ENCODE data around the gene TMEM175. TPM values are rescaled to one million over a fixed set of nuclear protein-coding genes. Genes with fewer than 3 reads are reported as not detected.

The TMEM175 gene
- total and polyA plus RNA-seq, 2 of the 13 experiments (the other 11 are each of a cell fraction or from before 2014, with no cell fraction given): 5.1 to 9.9 TPM

- WGBS (ENCODE audit: low lambda C conversion rate): 100% methylated on average over 6 of the region's 12 CpGs
- intact Hi-C loops (cut with micrococcal nuclease; ENCODE audit: unreplicated experiment): no loop called here
- no peaks in the 10 kb centered on the region; the same call in 1 of the 2 replicates for H4K20me1 ChIP-seq (ENCODE audit: insufficient read depth, low read length)
- H3K9ac ChIP-seq (ENCODE audit: insufficient read depth, low read depth, low read length): no peak overlapping the region
- H3K4me1 ChIP-seq (ENCODE audit: insufficient read depth, low read length): no peaks in the 10 kb centered on the region
- no peak overlapping the region for H3K27ac ChIP-seq (ENCODE audit: extremely low read length, insufficient read depth, low read length)
- in situ Hi-C loops (cut with HindIII; ENCODE audit: extremely low pct_ligation_motif_present, low pct_unique_long_range_greater_than_20kb): no loop called here
- FAIRE-seq (no peak), ATAC-seq (no peak), DNase-seq (ENCODE audit: low spot score) (no peak)
- POLR2A ChIA-PET: no interaction called here
- CTCF ChIA-PET (ENCODE audit: low intra/inter-chr PET ratio, low total read pairs): no interaction called here
- peaks cover 17 to 32% of the 10 kb centered on the region in 2 experiments; a peak in 4 of 5 replicates for H3K36me3 ChIP-seq (replicated peaks in 1 of 2; ENCODE audit: control insufficient read depth in 1 of 2, insufficient read depth in 2 of 2, low read length in 2 of 2)
- no peaks in the 10 kb centered on the region for H3K9me3 ChIP-seq (ENCODE audit: low read length)
- H3K4me3 ChIP-seq (replicated peaks in 1 of 3; ENCODE audit: insufficient read depth in 1 of 3, low read depth in 2 of 3, low read length in 3 of 3): no peak overlapping the region
- TF ChIP-seq THAP8 (CRISPR knock-in tag; IDR thresholded peaks at IDR 0.05; ENCODE audit: borderline replicate concordance) (no peak), RFX3 (CRISPR knock-in tag; IDR thresholded peaks at IDR 0.05) (no peak), SP1 (IDR thresholded peaks at IDR 0.05) (no peak), SP1 (CRISPR knock-in tag; IDR thresholded peaks at IDR 0.05) (no peak), RAD21 (CRISPR knock-in tag; IDR thresholded peaks at IDR 0.05) (no peak), ZNF343 (CRISPR knock-in tag; IDR thresholded peaks at IDR 0.05) (no peak), ZGPAT (CRISPR knock-in tag; IDR thresholded peaks at IDR 0.05) (no peak)
- H2AFZ ChIP-seq (ENCODE audit: low read length): no peak overlapping the region
- no TSS peak for BruUV-seq (replicated peaks)
- no peak overlapping the region for H3K4me2 ChIP-seq (ENCODE audit: low read depth, low read length)
- H3K79me2 ChIP-seq (ENCODE audit: insufficient read depth, low read length): no peaks in the 10 kb centered on the region
- no peaks in the 10 kb centered on the region for H3K27me3 ChIP-seq (ENCODE audit: control insufficient read depth in 1 of 2, insufficient read depth in 2 of 2, low read length in 2 of 2)
These were observed 32.7 kb upstream of the TMEM175 start for GRCh38 chr4:899556-899906.

GRCh38 chr4:900073-900472 lies 32.2 kb upstream of the TMEM175 start:
- in situ Hi-C loops (cut with HindIII; ENCODE audit: extremely low pct_ligation_motif_present, low pct_unique_long_range_greater_than_20kb) (no loop called here), intact Hi-C loops (cut with micrococcal nuclease; ENCODE audit: unreplicated experiment) (no loop called here)
- TF ChIP-seq AGO2 (optimal IDR thresholded peaks at IDR 0.05; ENCODE audit: low read depth, low read length): peak; percentile 35
- no peak for TF ChIP-seq HNF1B (CRISPR knock-in tag; IDR thresholded peaks at IDR 0.05)
- H3K4me3 ChIP-seq (replicated peaks in 1 of 3; ENCODE audit: insufficient read depth in 1 of 3, low read depth in 2 of 3, low read length in 3 of 3): no peak overlapping the region
- H3K4me1 ChIP-seq (ENCODE audit: insufficient read depth, low read length): no peaks in the 10 kb centered on the region
- no peak for DNase-seq (ENCODE audit: low spot score)
- no peaks in the 10 kb centered on the region for H3K9me3 ChIP-seq (ENCODE audit: low read length)
- ChIA-PET CTCF (ENCODE audit: low intra/inter-chr PET ratio, low total read pairs) (no interaction called here), POLR2A (no interaction called here)
- no peak overlapping the region for H2AFZ ChIP-seq (ENCODE audit: low read length)
- no peak overlapping the region for H3K27ac ChIP-seq (ENCODE audit: extremely low read length, insufficient read depth, low read length)
- no peaks in the 10 kb centered on the region for H3K27me3 ChIP-seq (ENCODE audit: control insufficient read depth in 1 of 2, insufficient read depth in 2 of 2, low read length in 2 of 2)
- no TSS peak for BruUV-seq (replicated peaks)
- H4K20me1 ChIP-seq (ENCODE audit: insufficient read depth, low read length): no peaks in the 10 kb centered on the region; the same call in 1 of the 2 replicates
- H3K4me2 ChIP-seq (ENCODE audit: low read depth, low read length): no peak overlapping the region
- no peak for ATAC-seq
- H3K36me3 ChIP-seq (replicated peaks in 1 of 2; ENCODE audit: control insufficient read depth in 1 of 2, insufficient read depth in 2 of 2, low read length in 2 of 2): peaks cover 17 to 36% of the 10 kb centered on the region in 2 experiments; a peak in 4 of 5 replicates
- no peaks in the 10 kb centered on the region for H3K79me2 ChIP-seq (ENCODE audit: insufficient read depth, low read length)
- FAIRE-seq: no peak
- no peak overlapping the region for H3K9ac ChIP-seq (ENCODE audit: insufficient read depth, low read depth, low read length)
- 98% methylated on average over 25 of the region's 26 CpGs for WGBS (ENCODE audit: low lambda C conversion rate)

Data from HepG2 (cell line).